Mesendoderm (in vitro differentiated cells): ENCODE measurements around the gene RASIP1.

Experiments used
- DNase-seq: peaks from one replicate; pipeline ENCODE4 v3.0.0; 2013
- H2AK5ac ChIP-seq: 2 replicates; pipeline ENCODE4 v1.6.1; 2013; ENCODE audit warnings: low read length, inconsistent platforms
- H2BK120ac ChIP-seq: 2 replicates; pipeline ENCODE4 v1.6.1; 2013; ENCODE audit warnings: low read depth, mild to moderate bottlenecking, low read length, moderate library complexity, mixed read lengths
- H2BK15ac ChIP-seq: replicated peaks from 2 replicates; pipeline ENCODE4 v1.6.1; 2013; ENCODE audit warnings: low read depth, mild to moderate bottlenecking, moderate library complexity
- H2BK5ac ChIP-seq: 2 replicates; pipeline ENCODE4 v1.6.1; 2013; ENCODE audit warnings: low read length, inconsistent platforms
- H3K18ac ChIP-seq: 2 replicates; pipeline ENCODE4 v1.6.1; 2013; ENCODE audit warnings: mild to moderate bottlenecking, low read length, mixed read lengths
- H3K23ac ChIP-seq: one replicate; pipeline ENCODE4 v1.6.1; 2013; ENCODE audit warnings: low read length
- H3K27ac ChIP-seq: 2 replicates; pipeline ENCODE4 v1.5.1; 2013; ENCODE audit warnings: low read depth, mild to moderate bottlenecking, inconsistent platforms, low read length, moderate library complexity
- H3K27me3 ChIP-seq: 2 replicates; pipeline ENCODE4 v1.6.1; 2013; ENCODE audit warnings: low read length, control low read depth, mild to moderate bottlenecking, inconsistent platforms; ENCODE audit not compliant: insufficient read depth, poor library complexity
- H3K36me3 ChIP-seq: 2 replicates; pipeline ENCODE4 v1.6.1; 2013; ENCODE audit warnings: low read length, inconsistent platforms; ENCODE audit not compliant: control insufficient read depth, insufficient read depth
- H3K4ac ChIP-seq: one replicate; pipeline ENCODE4 v1.6.1; 2013; ENCODE audit warnings: low read depth, mild to moderate bottlenecking, low read length, moderate library complexity
- H3K4me1 ChIP-seq: 2 replicates; pipeline ENCODE4 v1.6.1; 2013; ENCODE audit warnings: low read depth, low read length, inconsistent platforms; ENCODE audit not compliant: control insufficient read depth
- H3K4me2 ChIP-seq: 2 replicates; pipeline ENCODE4 v1.6.1; 2013; ENCODE audit warnings: low read length
- H3K4me3 ChIP-seq: 2 replicates; pipeline ENCODE4 v1.5.1; 2013; ENCODE audit warnings: mild to moderate bottlenecking, low read length
- H3K56ac ChIP-seq: one replicate; pipeline ENCODE4 v1.6.1; 2013; ENCODE audit warnings: low read length
- H3K79me1 ChIP-seq: 2 replicates; pipeline ENCODE4 v1.6.1; 2013; ENCODE audit warnings: low read length, inconsistent platforms
- H3K79me2 ChIP-seq: 2 replicates; pipeline ENCODE4 v1.6.1; 2013; ENCODE audit warnings: mild to moderate bottlenecking, low read length; ENCODE audit not compliant: control insufficient read depth, insufficient read depth
- H3K9ac ChIP-seq: 2 replicates; pipeline ENCODE4 v1.6.1; 2013; ENCODE audit warnings: low read length, inconsistent platforms
- H4K5ac ChIP-seq: one replicate; pipeline ENCODE4 v1.6.1; 2013; ENCODE audit warnings: low read length
- H4K8ac ChIP-seq: one replicate; pipeline ENCODE4 v1.6.1; 2013; ENCODE audit warnings: low read depth, mild to moderate bottlenecking, control low read depth, low read length, moderate library complexity
- WGBS: extraction: QIAGEN DNeasy Blood & Tissue Kit; methylation state at CpG from one replicate; pipeline ENCODE4 v1.1.7; 2013; ENCODE audit warnings: low lambda C conversion rate, missing lambda C conversion rate; ENCODE audit not compliant: insufficient coverage; ENCODE audit errors: extremely low coverage; 5-methylcytosine and 5-hydroxymethylcytosine counted together

RASIP1 gene

DNA sequence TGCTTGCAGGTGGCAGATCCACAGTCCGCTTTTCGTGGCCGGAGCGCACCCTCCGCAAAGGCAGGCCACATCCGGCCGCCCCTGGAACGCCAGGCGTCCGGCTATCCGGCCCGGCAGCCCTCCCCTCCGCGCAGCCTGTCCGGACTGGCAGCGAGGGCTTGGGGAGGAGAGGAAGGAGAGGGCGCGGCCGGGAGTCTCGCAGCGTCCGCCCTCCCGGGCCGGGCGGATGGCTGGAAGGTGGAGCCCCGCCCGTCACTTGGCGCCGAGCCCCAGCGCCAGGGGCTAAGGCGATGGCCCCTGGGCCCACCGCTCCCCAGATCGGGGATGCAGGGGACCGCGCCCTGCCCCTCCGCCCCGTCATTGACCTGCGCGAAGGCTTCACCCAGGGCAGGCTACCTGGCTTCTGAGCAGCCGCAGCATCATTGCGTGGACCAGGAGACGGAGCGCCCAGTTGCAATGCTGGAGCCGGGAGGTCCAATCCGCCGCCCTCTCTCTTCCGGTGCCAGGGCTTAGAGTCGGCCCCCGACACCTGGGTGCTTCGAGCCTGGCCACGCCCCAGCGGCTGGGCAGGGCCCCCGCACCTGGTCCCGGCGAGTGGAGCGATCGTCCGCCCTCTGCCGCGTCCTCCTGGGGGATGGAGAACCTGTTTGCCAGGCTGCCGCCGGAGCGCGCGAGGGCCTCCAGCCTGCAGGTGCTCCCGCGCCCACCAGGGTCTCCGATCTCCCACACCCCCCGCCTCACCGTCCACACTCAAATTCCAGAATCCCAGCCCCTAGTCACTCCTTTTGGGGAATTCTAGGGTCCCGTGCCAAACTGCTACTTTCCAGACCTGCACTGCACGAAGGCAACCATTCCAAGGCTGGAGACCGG is 12.3 kb upstream of the RASIP1 start, which contains the start of gene FUT1:
Gene FUT1, minus strand, starts transcription at position 146 of the 870 bp plus-strand sequence. CDS start 1,360 bp downstream, outside the sequence.
- Histone ChIP-seq H3K4me2 (peak within 1 kb of the TSS; percentile 70), H2BK5ac (no peak within 1 kb of the TSS), H4K5ac (no peak within 1 kb of the TSS), H3K27ac (no peak within 1 kb of the TSS), H2BK15ac (no peak within 1 kb of the TSS), H3K79me1 (peaks cover 3% of the 10 kb centered on the region), H3K4me3 (peak within 1 kb of the TSS; percentile 71), H3K18ac (peak within 1 kb of the TSS; percentile 54), H3K36me3 (peaks cover 2% of the 10 kb centered on the region), H3K23ac (no peak within 1 kb of the TSS), H3K4ac (peak within 1 kb of the TSS; percentile 17), H2BK120ac (no peak within 1 kb of the TSS), H4K8ac (no peak within 1 kb of the TSS), H3K79me2 (peaks cover 4% of the 10 kb centered on the region), H3K27me3 (no peaks in the 10 kb centered on the region), H3K56ac (peak within 1 kb of the TSS; percentile 91), H3K9ac (peak within 1 kb of the TSS; percentile 59), H3K4me1 (no peaks in the 10 kb centered on the region), H2AK5ac (no peak within 1 kb of the TSS)
- no CpG with 5 or more reads among the region's 73 CpGs for WGBS
- peak; percentile 94 for DNase-seq

- Histone ChIP-seq H3K27me3 (no peaks in the 10 kb centered on the region), H2BK15ac (no peak overlapping the region), H4K5ac (no peak overlapping the region), H3K4me1 (no peaks in the 10 kb centered on the region), H3K4me3 (peak overlapping the region; percentile 71), H3K79me2 (peaks cover 4% of the 10 kb centered on the region), H3K4ac (peak overlapping the region; percentile 17), H3K27ac (no peak overlapping the region), H4K8ac (no peak overlapping the region), H3K36me3 (peaks cover 2% of the 10 kb centered on the region), H2BK5ac (no peak overlapping the region), H3K56ac (peak overlapping the region; percentile 91), H3K79me1 (peaks cover 3% of the 10 kb centered on the region), H2BK120ac (no peak overlapping the region), H2AK5ac (no peak overlapping the region), H3K18ac (peak overlapping the region; percentile 54), H3K9ac (peak overlapping the region; percentile 59), H3K23ac (no peak overlapping the region), H3K4me2 (peak overlapping the region; percentile 55)
- WGBS, result no CpG with 5 or more reads among the region's 20 CpGs
- DNase-seq, result peak; percentile 65
These were observed 11.6 kb upstream of the RASIP1 start for GRCh38 chr19:48751845-48752495.

- DNase-seq, result no peak
- no peaks in the 10 kb centered on the region for H3K27me3 ChIP-seq
- WGBS, result no CpG with 5 or more reads among the region's 29 CpGs
These were observed 10.5 kb upstream of the RASIP1 start for GRCh38 chr19:48750771-48751504.

GRCh38 chr19:48750351-48750750 is 9.9 kb upstream of the RASIP1 start:
- Histone ChIP-seq H4K5ac (no peak overlapping the region), H3K23ac (no peak overlapping the region), H3K4ac (no peak overlapping the region), H3K36me3 (peaks cover 2% of the 10 kb centered on the region), H3K27ac (no peak overlapping the region), H3K18ac (no peak overlapping the region), H2AK5ac (no peak overlapping the region), H2BK120ac (no peak overlapping the region), H2BK15ac (no peak overlapping the region), H3K56ac (no peak overlapping the region), H3K27me3 (no peaks in the 10 kb centered on the region), H3K79me2 (peaks cover 4% of the 10 kb centered on the region), H4K8ac (no peak overlapping the region), H3K4me2 (no peak overlapping the region), H3K79me1 (peaks cover 3% of the 10 kb centered on the region), H2BK5ac (no peak overlapping the region), H3K9ac (no peak overlapping the region), H3K4me1 (no peaks in the 10 kb centered on the region), H3K4me3 (no peak overlapping the region)
- DNase-seq, result no peak
- no CpG with 5 or more reads among the region's 31 CpGs for WGBS

More at GRCh38 chr19:48750771-48751504, 10.5 kb upstream of the RASIP1 start:
- Histone ChIP-seq H3K79me1 (peaks cover 3% of the 10 kb centered on the region), H2BK120ac (no peak overlapping the region), H3K4me2 (no peak overlapping the region), H2BK15ac (no peak overlapping the region), H3K56ac (peak overlapping the region; percentile 44), H3K4me3 (no peak overlapping the region), H2AK5ac (no peak overlapping the region), H3K4me1 (no peaks in the 10 kb centered on the region), H3K4ac (no peak overlapping the region), H4K5ac (no peak overlapping the region), H3K9ac (no peak overlapping the region), H3K27ac (no peak overlapping the region), H2BK5ac (no peak overlapping the region), H3K79me2 (peaks cover 4% of the 10 kb centered on the region), H4K8ac (no peak overlapping the region), H3K23ac (no peak overlapping the region), H3K18ac (no peak overlapping the region), H3K36me3 (peaks cover 2% of the 10 kb centered on the region)

DNA sequence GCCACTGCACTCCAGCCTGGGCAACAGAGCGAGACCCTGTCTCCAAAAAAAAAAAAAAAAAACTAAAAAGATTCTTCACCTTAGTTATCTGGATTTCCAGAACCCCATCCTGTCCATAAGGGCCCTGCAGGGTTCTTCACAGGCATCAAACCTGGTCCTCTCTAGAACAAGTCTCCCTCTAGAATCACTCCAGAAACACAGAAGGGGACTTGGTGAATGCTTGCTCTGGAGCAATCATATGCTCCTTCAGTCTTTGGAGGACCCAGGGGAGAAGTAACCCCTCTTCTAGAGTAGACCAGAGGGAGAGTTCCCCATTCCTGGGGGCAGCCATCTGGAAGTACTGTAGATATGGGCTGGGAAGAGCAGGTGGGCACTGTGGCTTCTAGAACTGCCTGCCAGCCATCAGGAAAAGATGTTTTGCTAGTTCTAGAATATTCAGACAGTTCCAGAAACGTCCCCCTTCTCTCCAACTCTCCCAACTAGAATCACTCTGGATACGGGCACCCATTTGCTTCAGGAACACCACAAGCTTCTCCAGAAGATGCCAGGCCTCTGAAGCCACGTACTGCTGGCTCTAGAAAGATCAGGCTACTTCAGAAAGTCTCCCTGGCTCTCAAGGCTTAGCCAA is 9.3 kb upstream of the RASIP1 start:
- Histone ChIP-seq H2AK5ac (no peak overlapping the region), H3K18ac (no peak overlapping the region), H3K4me1 (no peaks in the 10 kb centered on the region), H3K4me3 (no peak overlapping the region), H2BK120ac (no peak overlapping the region), H3K36me3 (peaks cover 2% of the 10 kb centered on the region), H2BK5ac (no peak overlapping the region), H3K4me2 (no peak overlapping the region), H3K9ac (no peak overlapping the region), H3K56ac (no peak overlapping the region), H4K5ac (no peak overlapping the region), H4K8ac (no peak overlapping the region), H3K79me2 (peaks cover 4% of the 10 kb centered on the region), H3K27me3 (no peaks in the 10 kb centered on the region), H3K4ac (no peak overlapping the region), H3K27ac (no peak overlapping the region), H3K23ac (no peak overlapping the region), H2BK15ac (no peak overlapping the region), H3K79me1 (peaks cover 3% of the 10 kb centered on the region)
- DNase-seq, result no peak
- no CpG with 5 or more reads among the region's 4 CpGs for whole genome bisulfite sequencing
